ENCODE data around the gene TSPAN3.

TSPAN3 gene

GRCh38 chr15:77002436-77002835 lies 68.5 kb downstream of the TSPAN3 start:
- no peak for TF ChIP-seq CTCF (IDR thresholded peaks at IDR 0.05)

- TF ChIP-seq CTCF (IDR thresholded peaks at IDR 0.05) = no peak
Observed at GRCh38 chr15:77001966-77002365, 68.9 kb downstream of the TSPAN3 start.

- no peak for TF ChIP-seq CTCF (IDR thresholded peaks at IDR 0.05)
Observed at GRCh38 chr15:77001351-77001750, 69.6 kb downstream of the TSPAN3 start.

GRCh38 chr15:76999996-77000395 lies 70.9 kb downstream of the TSPAN3 start:
- no peak for TF ChIP-seq CTCF (IDR thresholded peaks at IDR 0.05)

- TF ChIP-seq CTCF (IDR thresholded peaks at IDR 0.05) = no peak
Observed at GRCh38 chr15:76998663-76999285, 72.1 kb downstream of the TSPAN3 start.

- TF ChIP-seq CTCF (IDR thresholded peaks at IDR 0.05) = no peak
Observed at GRCh38 chr15:76996526-76997401, 74.1 kb downstream of the TSPAN3 start.

- no peak for TF ChIP-seq CTCF (IDR thresholded peaks at IDR 0.05)
Observed at GRCh38 chr15:76996076-76996525, 74.8 kb downstream of the TSPAN3 start.
